Kidney (tissue), 14 donors: ENCODE results near the gene PLK1. TPM values are rescaled to one million over a fixed set of nuclear protein-coding genes. Genes with fewer than 3 reads are reported as not detected.

Experiments
- DNase-seq, 5 donors: peaks; one replicate each; pipeline ENCODE4 v3.0.0-alpha.2; 2013 to 2020
- FAIRE-seq: peaks from 2 replicates; lab custom pipeline; 2012; peaks lifted over from hg19 to GRCh38; lab: Jason Lieb, UNC
- H3K27ac ChIP-seq, 2 donors: one replicate each; pipeline ENCODE4 v1.7.0; 2013; ENCODE audit warnings: low read depth in 2 of 2, low read length in 2 of 2, inconsistent platforms in 1 of 2
- H3K27me3 ChIP-seq: one replicate; pipeline ENCODE4 v1.7.1; 2013; ENCODE audit warnings: low read length, inconsistent platforms; ENCODE audit not compliant: control insufficient read depth, insufficient read depth
- H3K36me3 ChIP-seq, 3 donors: one replicate each; pipeline versions ENCODE4 v1.7.0 to v1.7.1; 2013; ENCODE audit warnings: low read length in 3 of 3, control low read depth in 1 of 3, inconsistent platforms in 1 of 3; ENCODE audit not compliant: insufficient read depth in 3 of 3, control insufficient read depth in 2 of 3
- H3K4me1 ChIP-seq, 3 donors: one replicate each; pipeline versions ENCODE4 v1.7.0 to v1.7.1; 2013; ENCODE audit warnings: low read length in 3 of 3, inconsistent platforms in 1 of 3, low read depth in 1 of 3; ENCODE audit not compliant: control insufficient read depth in 2 of 3, insufficient read depth in 2 of 3
- H3K4me3 ChIP-seq, 3 donors: one replicate each; pipeline versions ENCODE4 v1.7.0 to v1.8.1; 2013; ENCODE audit warnings: low read length in 3 of 3, control low read depth in 1 of 3, inconsistent platforms in 1 of 3
- H3K9ac ChIP-seq, 3 donors: one replicate each; pipeline versions ENCODE4 v1.7.0 to v1.7.1; 2013; ENCODE audit warnings: low read length in 3 of 3, control low read depth in 1 of 3, inconsistent platforms in 1 of 3
- H3K9me3 ChIP-seq, 3 donors: one replicate each; pipeline versions ENCODE4 v1.7.0 to v1.7.1; 2013; ENCODE audit warnings: low read length in 3 of 3, control low read depth in 1 of 3, inconsistent platforms in 1 of 3; ENCODE audit not compliant: control insufficient read depth in 2 of 3, insufficient read depth in 1 of 3
- intact Hi-C: fragments of 100-400 bp; cut with DNase I; formaldehyde crosslinking; loops from one replicate; pipeline ENCODE4 v1.11.1; 2022
- polyA plus RNA-seq: library from polyadenylated mRNA; stranded (reverse); fragments of 350-450 nt; fragmentation: Illumina TruSeq; extraction: RNeasy Lipid Tissue Mini Kit (QIAGEN cat#74804); gene quantifications from one replicate; pipeline ENCODE4 v1.2.3, GENCODE V29; 2014; ENCODE audit warnings: low read depth, low replicate concordance; ENCODE audit not compliant: insufficient read depth
- total RNA-seq: library from RNA; stranded (reverse); fragmentation: NEBNext Ultra II Directional; extraction: Animal tissue kit (Norgen Biotek cat#: 25700); gene quantifications from one replicate; pipeline ENCODE4 v1.2.1, GENCODE V29; 2021
- TF ChIP-seq, protein P1 (sequence below): IDR thresholded peaks from 3 replicates; pipeline ENCODE4 v1.5.1; 2012; ENCODE audit warnings: mild to moderate bottlenecking, moderate library complexity, borderline replicate concordance; ENCODE audit not compliant: insufficient read depth; ENCODE audit errors: extremely low read depth
- donor health status: control.
- donor health status: control.
- donor health status: control.
- donor health status: control.
- donor health status: control.
- donor health status: DM: yes; HTN: yes; CAD: no.
- donor health status: Normal renal cell carcinoma (clear cell type).

Gene PLK1
- total and polyA plus RNA-seq, 2 donors from 2014 or later = 0.71 to 2.5 TPM

DNA sequence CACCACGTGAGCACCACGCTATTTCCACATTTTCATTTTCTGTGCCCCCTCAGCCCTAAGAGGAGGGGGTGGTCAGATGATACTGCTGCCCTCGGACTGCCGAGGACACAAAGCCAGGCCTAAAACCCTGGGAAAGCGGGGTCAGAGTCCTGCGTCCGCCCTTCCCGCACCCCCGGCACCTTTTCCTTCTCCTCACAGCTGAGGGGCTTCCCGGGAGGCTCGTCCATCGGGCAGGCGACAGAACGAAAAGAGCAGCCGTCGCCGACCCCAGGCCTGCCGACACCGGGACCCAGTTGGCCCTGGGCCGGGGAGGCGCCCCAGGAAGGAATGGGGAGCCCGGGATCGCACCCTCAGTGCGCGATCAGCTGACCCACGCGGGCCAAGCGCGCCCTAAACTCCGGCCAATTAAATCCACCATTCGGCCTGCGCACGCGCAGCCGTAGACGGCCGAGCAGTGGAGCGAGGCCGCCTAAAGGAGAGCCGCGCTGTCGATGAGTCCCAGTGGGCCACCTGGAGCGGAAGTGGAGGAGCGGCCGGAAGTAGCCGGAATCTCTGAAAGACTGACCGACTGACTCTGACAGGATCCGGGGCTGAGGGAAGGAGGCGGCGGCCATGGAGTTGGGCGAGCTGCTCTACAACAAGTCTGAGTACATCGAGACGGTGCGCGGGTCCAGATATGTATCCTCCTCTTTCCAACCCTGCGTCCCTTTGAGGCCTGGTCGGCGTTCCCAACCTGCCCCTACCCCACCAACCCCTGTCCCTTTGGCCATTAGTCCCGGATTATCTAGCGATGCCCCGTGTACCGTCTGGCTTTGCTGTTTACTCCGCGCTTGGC is 37.5 kb upstream of the PLK1 start, which contains the start of the genes DCTN5 and PALB2:
TSS of gene DCTN5 (plus strand) at position 536 of the 835 bp plus-strand sequence. CDS start at position 613, 77 bp downstream.
TSS of gene PALB2 (minus strand) at position 380 of the 835 bp plus-strand sequence. CDS start at position 227, 153 bp downstream.
- DNase-seq (peak; percentile 92 to 98 (median 96)), FAIRE-seq (no peak)
- TF ChIP-seq, protein P1, sequence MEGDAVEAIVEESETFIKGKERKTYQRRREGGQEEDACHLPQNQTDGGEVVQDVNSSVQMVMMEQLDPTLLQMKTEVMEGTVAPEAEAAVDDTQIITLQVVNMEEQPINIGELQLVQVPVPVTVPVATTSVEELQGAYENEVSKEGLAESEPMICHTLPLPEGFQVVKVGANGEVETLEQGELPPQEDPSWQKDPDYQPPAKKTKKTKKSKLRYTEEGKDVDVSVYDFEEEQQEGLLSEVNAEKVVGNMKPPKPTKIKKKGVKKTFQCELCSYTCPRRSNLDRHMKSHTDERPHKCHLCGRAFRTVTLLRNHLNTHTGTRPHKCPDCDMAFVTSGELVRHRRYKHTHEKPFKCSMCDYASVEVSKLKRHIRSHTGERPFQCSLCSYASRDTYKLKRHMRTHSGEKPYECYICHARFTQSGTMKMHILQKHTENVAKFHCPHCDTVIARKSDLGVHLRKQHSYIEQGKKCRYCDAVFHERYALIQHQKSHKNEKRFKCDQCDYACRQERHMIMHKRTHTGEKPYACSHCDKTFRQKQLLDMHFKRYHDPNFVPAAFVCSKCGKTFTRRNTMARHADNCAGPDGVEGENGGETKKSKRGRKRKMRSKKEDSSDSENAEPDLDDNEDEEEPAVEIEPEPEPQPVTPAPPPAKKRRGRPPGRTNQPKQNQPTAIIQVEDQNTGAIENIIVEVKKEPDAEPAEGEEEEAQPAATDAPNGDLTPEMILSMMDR = no peak
- intact Hi-C loops = no loop called here
- peaks cover 4 to 7% (median 7%) of the 10 kb centered on the region in 3 donors for H3K36me3 ChIP-seq
- H3K27ac ChIP-seq = peak within 1 kb of the TSS; percentile 55 to 76
- peak within 1 kb of the TSS; percentile 82 to 97 (median 93) for H3K9ac ChIP-seq
- H3K4me3 ChIP-seq = peak within 1 kb of the TSS; percentile 66 to 99 (median 99)
- H3K9me3 ChIP-seq = no peaks in the 10 kb centered on the region
- H3K27me3 ChIP-seq = no peaks in the 10 kb centered on the region
- peaks cover 0 to 15% (median 3%) of the 10 kb centered on the region in 3 donors for H3K4me1 ChIP-seq

DNA sequence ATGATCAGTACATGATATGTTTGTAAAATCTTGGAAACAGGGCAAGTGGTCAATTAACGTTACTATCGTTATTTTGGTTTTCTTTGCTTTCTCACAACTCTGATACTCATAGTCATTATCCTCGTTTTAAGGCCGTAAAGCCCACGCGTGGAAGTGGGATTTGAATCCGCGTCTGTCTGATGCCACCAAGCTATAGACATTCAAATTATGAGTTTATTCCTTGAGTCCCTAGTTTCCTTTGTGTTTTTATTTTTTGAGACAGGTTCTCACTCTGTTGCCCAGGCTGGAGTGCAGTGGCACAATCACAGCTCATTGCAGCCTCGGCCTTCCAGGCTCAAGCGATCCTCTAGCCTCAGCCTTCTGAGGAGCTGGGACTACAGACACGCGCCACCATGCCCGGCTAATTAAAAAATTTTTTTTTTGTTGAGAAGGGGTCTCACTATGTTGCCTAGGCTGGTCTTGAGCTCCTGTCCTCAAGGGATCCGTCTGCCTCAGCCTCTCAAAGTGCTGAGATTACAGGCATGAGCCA is 36.4 kb upstream of the PLK1 start:
- DNase-seq (no peak), FAIRE-seq (no peak)
- H3K9me3 ChIP-seq = no peaks in the 10 kb centered on the region
- TF ChIP-seq, protein P1 = no peak
- intact Hi-C loops = no loop called here
- peak overlapping the region in 2 of 3 donors; percentile 49 to 97 for H3K9ac ChIP-seq
- peak overlapping the region; percentile 66 to 99 (median 99) for H3K4me3 ChIP-seq
- H3K36me3 ChIP-seq = peaks cover 4 to 12% (median 7%) of the 10 kb centered on the region in 3 donors
- H3K27me3 ChIP-seq = no peaks in the 10 kb centered on the region
- no peak overlapping the region for H3K27ac ChIP-seq
- H3K4me1 ChIP-seq = peaks cover 0 to 15% (median 3%) of the 10 kb centered on the region in 3 donors

DNA sequence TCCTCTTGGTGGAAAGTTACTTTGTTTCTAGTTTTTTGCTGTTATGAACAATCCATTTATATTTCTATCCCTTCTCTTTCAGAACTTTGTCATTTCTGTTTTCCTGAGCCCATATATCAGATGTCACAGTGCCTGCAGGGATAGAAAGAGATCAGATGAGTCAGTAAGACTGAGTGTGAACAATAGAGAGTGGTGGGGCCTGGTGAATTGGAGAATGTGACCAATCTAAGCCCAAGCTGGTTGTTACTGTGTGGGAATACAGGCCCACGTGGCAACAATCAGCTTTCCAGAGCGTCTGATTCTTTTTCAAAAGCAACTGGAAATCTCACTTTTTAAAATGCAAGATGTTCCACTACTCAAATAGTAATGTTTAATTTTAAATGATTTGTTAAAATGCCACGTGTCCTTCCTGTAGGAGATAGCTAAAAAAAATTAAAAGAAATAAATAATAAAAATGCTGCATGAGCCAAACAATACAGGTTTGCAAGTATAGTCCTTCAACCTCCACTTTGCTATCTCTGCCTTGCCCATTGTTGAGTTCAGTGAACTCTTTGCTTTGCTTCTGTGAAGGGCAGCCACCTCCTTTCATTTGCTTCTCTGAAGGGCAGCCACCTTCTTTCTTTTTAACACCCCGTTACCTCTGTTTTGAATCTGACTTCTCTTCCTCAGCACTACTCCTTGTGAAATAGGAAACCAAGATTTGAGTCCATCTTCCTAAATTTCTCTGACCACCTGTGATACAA is 27.8 kb upstream of the PLK1 start:
- peaks cover 0 to 18% (median 2%) of the 10 kb centered on the region in 3 donors for H3K36me3 ChIP-seq
- no peak overlapping the region for H3K27ac ChIP-seq
- no peaks in the 10 kb centered on the region for H3K9me3 ChIP-seq
- no peak for DNase-seq
- H3K4me1 ChIP-seq = no peaks in the 10 kb centered on the region
- FAIRE-seq = no peak
- TF ChIP-seq, protein P1 = no peak
- H3K27me3 ChIP-seq = no peaks in the 10 kb centered on the region
- no peak overlapping the region for H3K9ac ChIP-seq
- H3K4me3 ChIP-seq = no peak overlapping the region
- intact Hi-C loops = no loop called here
